ENCODE results near the gene MRGPRG.

MRGPRG gene

DNA sequence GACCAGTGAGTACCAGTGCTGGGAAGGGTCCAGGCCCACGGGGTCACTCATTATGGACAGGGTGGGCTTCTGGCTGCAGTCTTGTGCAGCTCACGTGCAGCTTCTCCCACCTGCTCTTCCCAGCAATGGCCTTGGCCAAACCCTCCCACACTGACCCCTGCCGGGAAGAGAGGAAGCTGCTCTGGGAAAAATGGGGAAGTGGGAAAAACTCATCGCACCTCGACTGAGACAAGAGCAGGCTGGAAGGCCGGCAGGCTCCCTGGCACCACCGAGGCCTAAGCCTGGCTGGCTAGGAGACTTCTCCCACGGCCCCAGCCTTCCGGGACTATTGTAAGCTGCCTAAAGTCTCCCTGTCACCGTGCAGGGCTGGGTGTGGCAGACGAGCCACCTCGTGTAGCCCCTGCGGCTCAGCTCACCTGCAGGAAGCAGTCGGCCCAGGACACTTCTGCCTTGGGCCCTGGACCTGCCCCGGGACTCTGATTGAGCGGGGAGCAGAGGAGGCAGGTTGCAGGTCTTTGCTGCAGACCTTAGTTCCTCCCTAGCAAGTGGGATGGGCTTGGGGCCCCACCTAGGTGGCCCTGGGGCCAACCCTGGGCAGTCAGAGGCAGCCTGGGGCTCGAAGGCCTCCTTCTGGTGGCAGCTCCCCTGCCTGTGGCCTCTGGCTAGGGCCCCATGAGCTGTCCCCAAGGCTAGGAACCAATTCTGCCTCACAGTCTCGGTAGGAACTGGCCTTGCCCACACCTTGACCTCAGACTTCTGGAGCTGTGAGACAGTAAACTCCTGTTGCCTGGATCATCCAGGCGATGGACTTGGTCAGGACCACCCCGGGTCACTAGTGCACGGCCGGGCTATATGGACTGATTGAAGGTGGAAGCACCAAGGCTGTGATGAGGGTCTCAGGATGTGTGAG, 23.1 kb downstream of the MRGPRG start:
- no peak for DNase-seq (ENCODE audit: low read depth)

GRCh38 chr11:3194016-3194816, 24.4 kb downstream of the MRGPRG start:
- no peak for DNase-seq (ENCODE audit: low read depth)

DNA sequence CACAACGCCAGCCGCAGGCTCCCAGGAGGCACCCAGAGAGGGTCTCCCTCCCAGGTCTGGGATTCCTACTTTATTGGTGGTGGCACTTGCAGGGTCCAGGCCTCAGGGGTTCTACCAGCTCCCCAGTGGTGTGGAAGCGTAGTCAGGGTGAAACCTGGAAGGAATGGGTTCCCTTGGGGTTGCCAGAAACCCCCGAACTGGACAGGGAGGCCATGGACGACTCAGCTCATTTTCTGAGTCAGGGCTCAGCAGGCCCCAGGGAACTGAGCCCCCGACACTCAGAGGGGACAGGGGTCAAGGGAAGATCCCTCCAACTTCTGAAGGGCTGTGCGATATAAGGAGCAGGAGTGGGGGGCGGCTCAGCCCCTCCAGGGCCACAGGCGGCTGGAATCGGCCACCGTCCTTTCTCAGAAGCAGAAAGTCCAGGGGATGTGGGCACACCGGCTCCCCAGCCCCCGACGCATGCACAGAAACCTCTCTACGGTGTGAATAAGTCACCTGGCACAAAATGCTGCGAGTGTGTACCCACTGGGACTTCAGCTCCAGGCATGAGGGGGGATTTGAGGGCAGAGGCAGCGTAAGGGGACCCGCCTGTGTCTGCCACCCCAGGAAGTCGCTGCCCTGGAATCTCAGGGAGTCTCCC, 25.1 kb downstream of the MRGPRG start:
- no peak for DNase-seq (ENCODE audit: low read depth)

DNA sequence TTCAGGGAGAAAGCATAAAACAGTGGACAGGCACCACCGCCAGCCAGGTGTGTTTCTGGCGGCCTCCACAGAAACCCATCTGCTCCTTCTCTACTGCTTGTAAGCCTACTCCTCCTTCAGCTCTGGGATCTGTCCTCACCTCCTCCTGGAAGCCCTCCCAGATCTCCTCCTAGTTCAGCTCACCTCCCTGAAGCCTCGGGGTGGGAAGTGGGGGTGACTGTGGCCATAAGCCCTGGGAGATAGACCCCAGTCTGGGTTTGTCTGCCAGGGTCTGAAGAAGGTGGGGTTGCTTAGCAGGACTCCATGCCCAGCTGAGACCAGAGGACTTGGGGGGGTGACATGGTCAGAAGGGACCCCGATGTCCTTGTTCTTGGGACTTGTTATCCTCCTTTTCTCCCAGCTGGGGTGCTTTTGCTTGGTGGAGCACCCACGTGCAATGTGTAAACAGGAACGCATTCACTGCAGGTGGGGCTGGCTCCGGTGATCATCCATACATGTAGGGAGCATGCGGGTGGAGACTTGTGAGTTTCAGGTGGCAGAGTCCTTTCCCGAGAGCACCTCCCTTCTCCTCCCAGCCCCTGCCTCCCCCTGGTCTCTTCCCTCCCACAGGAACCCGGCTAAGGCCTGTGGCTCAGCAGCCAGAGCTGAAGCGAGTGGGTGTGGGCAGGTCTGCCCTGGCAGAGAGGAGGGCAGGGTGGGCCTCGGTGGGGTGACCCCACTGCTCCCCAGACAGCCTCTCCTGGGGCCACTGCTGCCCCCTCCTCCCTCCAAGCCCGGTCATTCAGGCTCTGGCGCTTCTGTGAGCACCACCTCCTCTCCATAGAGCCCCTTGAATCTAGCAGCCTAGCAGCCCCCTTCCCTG, 25.9 kb downstream of the MRGPRG start:
- DNase-seq (ENCODE audit: low read depth), result no peak

DNA sequence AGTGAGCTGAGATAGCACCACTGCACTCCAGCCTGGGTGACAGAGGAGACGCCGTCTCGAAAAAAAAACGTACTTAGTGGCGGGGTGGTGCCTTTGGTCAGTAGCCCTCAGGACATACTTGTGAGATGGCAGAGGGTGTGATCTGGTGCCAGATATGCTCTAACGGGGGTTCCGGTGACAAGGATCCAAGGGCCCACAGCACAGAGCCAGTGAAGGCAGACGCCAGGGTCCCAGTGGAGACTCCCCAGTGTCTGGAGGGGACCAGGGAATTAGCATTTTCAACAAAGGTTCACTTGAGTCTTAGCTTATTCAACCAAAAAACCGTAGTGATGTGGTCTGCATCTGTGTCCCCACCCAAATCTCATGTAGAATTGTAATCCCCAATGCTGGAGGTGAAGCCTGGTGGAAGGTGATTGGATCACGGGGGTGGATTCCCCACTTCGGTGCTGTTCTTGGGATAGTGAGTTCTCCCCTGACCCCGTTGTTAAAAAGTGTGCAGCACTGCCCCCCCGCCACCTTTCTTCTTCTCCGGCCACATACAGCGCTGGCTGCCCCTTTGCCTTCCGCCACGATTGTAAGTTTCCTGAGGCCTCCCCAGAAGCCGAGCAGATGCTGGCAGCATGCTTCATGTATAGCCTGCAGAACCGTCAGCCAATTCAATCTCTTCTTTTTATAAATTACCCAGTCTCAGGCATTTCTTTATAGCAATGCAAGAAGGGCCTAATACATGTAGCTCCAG, 26.9 kb downstream of the MRGPRG start:
- DNase-seq (ENCODE audit: low read depth), result no peak

GRCh38 chr11:3190600-3190999, 28.0 kb downstream of the MRGPRG start:
- no peak for DNase-seq (ENCODE audit: low read depth)

DNA sequence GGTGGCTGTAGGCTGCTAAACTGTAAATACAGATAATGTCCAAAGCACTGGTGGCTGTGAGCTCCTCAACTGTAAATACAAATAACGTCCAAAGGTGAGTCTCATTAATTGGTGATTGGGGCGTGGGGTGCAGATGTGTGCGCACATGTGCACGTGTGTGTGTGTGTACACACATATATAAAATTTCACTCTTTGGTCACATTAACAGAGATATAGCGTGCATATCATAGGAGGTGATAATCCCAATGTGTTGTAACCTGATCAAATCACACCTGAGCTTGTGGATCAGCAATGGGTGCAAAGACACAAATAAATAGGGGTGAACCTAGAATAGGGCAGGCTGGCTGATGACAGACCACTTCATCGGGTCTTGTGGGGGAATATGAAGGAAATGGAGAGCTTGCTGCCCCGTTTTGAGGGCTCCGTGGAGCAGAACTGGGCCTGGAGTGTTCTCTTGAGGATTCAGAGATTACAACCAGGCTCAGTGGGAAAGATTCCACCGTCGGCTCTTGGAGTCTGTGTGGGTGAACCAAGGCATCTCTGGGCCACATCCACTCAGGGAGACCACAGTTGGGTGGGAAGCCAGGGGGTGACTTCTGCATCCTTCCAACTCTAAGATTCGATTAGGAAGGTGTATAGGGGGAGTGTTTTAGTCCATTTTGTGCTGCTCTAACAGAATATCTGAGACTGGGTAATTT, 28.6 kb downstream of the MRGPRG start:
- DNase-seq (ENCODE audit: low read depth), result no peak

DNA sequence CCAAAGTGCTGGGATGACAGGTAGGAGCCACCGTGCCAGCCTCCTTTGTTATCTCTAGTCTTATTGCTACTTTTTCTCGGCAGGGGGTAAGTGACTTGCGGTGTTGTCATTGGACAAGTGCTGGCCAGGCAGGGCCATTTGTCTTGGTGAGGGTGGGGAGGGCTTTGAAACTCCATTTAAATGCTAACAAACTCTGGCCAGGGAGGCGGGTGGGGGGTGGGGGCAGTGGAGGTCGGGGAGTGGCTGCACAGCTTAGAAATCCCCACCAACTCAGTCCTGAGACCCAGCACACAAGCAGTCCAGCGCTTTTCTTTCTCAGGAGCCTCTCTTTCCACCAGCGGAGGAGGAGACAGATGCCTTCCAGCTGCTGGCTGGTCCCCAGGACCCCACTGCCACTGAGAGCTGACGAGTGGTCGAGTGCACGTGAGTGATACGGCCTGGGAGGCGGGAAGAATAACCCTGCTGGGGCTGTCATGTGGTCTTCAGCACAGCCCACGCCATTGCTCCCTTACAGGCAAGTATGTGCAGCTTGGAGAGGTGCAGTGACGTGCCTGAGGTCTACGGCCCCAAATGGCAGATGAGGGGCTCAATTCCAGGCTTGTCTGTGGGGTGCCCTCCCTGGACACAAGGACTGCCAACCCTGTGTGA, 29.3 kb downstream of the MRGPRG start:
- DNase-seq (ENCODE audit: low read depth), result no peak

DNA sequence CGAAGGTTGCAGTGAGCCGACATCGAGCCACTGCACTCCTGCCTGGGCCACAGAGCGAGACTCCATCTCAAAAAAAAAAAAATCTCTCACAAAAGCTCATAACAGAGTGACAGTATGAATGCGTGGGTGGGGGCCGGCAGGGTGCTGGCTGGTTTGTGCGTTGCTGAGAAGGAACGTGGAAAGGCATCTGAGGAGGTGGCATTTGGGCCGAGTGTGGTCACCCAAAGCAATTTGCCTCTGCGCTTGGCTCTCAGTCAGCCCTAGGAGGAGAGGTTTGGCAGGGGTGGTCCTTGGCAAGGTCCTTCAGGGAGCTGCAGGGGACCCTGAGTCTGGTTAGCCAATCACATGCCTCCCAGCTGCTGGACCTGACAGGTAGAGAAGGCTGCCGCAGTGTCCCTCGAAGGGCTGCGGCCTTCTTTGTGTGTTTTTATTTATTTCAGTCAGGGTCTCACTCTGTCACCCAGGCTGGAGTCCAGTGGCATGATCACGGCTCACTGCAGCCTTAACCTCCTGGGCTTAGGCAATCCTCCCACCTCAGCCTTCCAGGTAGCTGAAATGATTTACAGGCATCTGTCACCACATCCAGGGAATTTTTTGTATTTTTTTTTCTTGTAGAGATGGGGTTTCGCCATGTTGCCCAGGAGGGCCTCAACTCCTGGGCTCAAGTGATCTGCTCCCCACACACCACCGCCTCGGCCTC, 30.0 kb downstream of the MRGPRG start:
- DNase-seq (ENCODE audit: low read depth), result no peak

DNA sequence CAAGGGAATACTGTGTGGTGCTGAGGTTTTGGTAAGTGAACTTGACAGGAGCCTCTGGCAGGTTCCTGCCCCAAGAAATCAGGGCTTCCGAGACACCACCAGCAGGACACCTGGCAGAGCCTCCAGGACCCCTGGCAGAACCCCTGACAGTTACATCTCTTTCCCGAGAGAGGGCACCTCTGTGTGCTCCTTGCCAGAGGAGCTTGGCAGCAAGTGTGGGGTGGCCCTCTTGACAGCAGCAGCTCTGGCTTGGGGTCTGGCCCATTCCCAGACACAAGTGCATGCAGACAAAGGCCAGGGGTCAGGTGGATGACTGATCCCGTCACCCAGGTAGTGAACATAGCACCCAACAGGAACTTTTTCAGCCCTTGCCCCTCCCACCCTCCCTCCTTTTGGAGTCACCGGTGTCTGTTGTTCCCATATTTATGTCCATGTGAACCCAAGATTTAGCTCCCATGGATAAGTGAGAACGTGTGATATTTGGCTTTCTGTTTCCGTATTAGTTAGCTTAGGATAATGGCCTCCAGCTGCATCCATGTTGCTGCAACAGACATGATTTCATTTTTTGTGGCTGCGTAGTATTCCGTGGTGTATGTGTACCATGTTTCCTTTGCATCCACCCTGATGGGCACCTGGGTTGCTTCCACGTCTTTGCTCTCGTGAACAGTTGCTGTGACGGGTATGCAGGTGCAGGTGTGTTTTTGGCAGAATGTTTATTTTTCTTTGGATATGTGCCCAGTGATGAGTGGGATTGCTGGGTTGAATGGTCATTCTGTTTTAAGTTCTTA, 32.3 kb downstream of the MRGPRG start:
- DNase-seq (ENCODE audit: low read depth), result no peak

DNA sequence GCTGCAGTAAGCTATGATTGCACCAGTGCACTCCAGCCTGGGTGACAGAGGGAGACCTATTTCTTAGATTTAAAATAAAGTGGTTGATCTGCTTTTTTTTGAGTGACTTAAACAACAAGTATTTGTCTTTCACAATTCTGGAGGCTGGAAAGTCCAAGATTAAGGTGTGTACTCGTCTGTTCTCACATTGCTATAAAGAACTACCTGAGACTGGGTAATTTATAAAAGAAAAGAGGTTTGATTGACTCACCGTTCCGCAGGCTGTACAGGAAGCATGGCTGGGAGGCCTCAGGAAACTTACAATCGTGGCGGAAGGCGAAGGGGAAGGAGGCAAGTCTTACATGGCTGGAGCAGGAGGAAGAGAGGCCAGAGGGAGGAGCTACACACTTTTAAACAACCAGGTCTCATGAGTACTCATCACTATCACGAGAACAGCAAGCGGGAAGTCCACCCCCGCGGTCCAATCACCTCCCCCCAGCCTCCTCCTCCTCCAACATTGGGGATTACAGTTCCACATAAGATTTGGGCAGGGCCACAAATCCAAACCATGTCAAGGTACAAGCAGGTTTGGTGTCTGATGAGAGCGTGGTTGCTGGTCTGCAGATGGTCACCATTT, 33.8 kb downstream of the MRGPRG start:
- DNase-seq (ENCODE audit: low read depth), result no peak

DNA sequence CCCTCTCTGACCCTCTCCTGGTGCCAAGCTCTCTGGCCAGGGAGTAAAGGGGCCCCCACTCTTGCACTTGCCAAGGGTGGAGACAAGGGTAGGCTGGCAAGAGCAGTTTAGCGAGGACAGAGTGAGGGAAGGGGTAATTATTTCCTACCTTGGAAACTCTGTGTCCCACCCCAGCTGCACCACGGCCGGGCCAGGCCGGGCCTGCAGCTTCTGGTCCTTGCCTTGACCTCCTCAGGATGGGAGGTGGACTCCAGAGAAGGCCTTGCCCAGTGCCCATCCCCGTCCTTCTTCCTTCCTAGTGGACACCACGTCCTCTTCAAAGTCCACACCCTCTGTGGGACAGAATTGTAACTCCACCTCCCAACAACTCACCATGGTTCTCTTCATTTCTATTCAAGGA, 35.1 kb downstream of the MRGPRG start:
- no peak for DNase-seq (ENCODE audit: low read depth)

DNA sequence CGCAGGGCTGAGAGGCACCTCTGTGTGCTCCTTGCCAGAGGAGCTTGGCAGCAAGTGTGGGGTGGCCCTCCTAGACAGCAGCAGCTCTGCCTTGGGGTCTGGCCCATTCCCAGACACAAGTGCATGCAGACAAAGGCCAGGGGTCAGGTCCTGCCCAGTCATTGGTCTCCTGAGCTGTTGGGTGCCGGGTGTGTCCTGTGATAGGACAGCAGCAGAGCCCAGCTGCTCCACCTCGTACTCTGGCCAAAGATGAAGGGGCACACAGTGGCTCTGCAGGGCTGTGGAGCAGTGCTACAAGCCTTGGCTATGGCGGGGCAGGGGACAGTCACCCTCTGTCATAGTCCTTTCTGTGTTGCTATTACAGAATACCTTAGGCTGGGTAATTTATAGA, 36.2 kb downstream of the MRGPRG start:
- no peak for DNase-seq (ENCODE audit: low read depth)

GRCh38 chr11:3181725-3182461, 36.7 kb downstream of the MRGPRG start:
- no peak for DNase-seq (ENCODE audit: low read depth)

- DNase-seq (ENCODE audit: low read depth), result no peak
These were observed 37.7 kb downstream of the MRGPRG start for GRCh38 chr11:3180869-3181268.

GRCh38 chr11:3178349-3178748, 40.3 kb downstream of the MRGPRG start:
- no peak for DNase-seq (ENCODE audit: low read depth)

GRCh38 chr11:3177931-3178330, 40.7 kb downstream of the MRGPRG start:
- DNase-seq (ENCODE audit: low read depth), result no peak

Data from stimulated activated CD8-positive, alpha-beta memory T cell treated with anti-CD3 and anti-CD28 coated beads, Interleukin-7, amount 100 ng/mL, for 24 hours (primary cell).